PC-3 (cell line): ENCODE measurements around the gene ACYP2.

ENCODE experiments used
- EZH2 ChIP-seq: fragments of 300-600 bp; sonication (generic); IDR thresholded peaks from one replicate; pipeline ENCODE4 v1.6.1; 2017; ENCODE audit warnings: antibody characterized with exemption, mild to moderate bottlenecking, low read length; ENCODE audit not compliant: unreplicated experiment
- EZH2phosphoT487 ChIP-seq: fragments of 300-600 bp; sonication (generic); IDR thresholded peaks from 2 replicates; pipeline ENCODE4 v1.6.1; 2018; ENCODE audit warnings: mild to moderate bottlenecking, antibody characterized with exemption, low read length, borderline replicate concordance
- TF ChIP-seq, protein P1 (sequence below): fragments of 300-600 bp; sonication (generic); conservative IDR thresholded peaks from 2 replicates; pipeline ENCODE4 v1.5.1; 2017; ENCODE audit warnings: antibody characterized with exemption, low read depth, mild to moderate bottlenecking, low read length

DNA sequence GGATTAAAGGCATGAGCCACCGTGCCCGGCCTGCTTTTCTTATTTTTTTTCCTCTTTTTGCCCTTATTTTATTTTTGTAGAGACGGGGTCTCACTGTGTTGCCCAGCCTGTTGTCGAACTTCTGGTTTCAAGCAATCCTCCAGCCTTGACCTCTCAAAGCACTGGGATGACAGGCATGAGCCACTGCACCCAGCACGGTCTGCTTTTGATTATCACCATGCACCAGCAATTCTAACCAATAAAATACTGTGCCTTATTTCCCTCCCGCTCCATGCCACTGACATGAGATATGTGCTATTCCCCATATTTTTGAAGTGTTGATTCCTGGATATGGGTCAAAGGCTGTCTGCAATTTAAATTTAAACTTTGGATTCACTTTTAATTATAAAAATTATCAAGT lies 42.9 kb downstream of the ACYP2 start:
- TF ChIP-seq EZH2: no peak
- TF ChIP-seq, protein P1, sequence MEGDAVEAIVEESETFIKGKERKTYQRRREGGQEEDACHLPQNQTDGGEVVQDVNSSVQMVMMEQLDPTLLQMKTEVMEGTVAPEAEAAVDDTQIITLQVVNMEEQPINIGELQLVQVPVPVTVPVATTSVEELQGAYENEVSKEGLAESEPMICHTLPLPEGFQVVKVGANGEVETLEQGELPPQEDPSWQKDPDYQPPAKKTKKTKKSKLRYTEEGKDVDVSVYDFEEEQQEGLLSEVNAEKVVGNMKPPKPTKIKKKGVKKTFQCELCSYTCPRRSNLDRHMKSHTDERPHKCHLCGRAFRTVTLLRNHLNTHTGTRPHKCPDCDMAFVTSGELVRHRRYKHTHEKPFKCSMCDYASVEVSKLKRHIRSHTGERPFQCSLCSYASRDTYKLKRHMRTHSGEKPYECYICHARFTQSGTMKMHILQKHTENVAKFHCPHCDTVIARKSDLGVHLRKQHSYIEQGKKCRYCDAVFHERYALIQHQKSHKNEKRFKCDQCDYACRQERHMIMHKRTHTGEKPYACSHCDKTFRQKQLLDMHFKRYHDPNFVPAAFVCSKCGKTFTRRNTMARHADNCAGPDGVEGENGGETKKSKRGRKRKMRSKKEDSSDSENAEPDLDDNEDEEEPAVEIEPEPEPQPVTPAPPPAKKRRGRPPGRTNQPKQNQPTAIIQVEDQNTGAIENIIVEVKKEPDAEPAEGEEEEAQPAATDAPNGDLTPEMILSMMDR: no peak
- no peak for TF ChIP-seq EZH2phosphoT487
